ENCODE data around the gene PVALEF. TPM values are rescaled to one million over a fixed set of nuclear protein-coding genes. Genes with fewer than 3 reads are reported as not detected.

Gene PVALEF
- total RNA-seq, 2 experiments from 2014 or later: not detected

DNA sequence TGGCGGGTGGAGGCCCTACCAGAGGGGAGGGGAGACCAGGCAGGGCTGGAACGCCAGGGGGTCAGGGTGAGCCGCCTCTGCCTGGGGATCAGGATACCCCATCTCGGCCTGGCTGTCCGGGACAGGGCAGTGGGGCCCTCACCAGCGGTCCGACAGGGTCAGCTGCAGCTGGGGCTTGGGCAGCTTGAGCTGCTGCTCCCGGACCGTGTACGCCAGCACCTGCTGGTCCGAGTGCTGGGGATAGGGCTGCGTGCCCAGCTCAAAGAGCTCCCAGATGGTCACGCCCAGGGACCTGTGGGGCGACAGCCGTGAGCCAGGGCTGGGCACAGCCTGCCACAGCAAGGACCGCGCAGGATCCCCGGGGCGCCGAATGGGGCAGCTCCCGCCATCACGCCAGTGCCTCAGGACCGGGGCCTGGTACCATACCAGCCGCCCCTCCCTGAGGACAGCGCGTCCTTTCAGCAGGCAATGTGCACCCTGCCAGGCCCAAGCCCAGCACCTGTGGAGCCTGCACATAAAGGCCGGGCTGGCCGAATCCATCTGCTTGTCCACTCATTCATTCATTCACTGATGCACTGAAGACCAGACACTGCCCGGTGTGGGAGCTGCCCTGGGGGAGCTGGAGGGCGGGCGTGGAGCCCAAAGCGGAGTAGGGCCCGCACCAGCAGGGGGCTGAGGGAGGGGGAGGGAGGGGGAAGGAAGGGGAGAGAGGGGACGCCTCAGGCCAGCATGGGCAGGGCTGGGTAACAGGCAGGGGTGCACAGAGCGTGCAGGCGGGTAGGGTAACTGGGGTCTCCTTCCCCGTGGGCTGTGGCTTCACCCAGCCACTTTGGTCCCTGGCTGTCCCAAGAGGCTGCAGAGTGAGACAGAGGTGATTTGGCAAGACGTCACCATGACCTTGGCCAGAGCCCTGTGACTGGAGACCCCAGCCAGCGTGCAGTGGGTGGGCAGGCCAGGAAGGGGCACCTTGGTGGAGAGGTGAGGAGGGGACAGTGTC is 42.0 kb upstream of the PVALEF start:
- H3K9me3 Mint-ChIP-seq: no peaks in the 10 kb centered on the region
- H3K27me3 Mint-ChIP-seq: no peaks in the 10 kb centered on the region
- no peak overlapping the region for H3K27ac Mint-ChIP-seq
- POLR2A ChIA-PET: no interaction called here
- no peak for DNase-seq
- CTCF ChIA-PET: interaction anchor here (0.9 to 1.2 kb wide), 2 partner anchors 8 to 21 kb away, joined by 3 read pairs; no protein-coding TSS in a partner anchor
- H3K4me3 Mint-ChIP-seq: no peak overlapping the region
- no peaks in the 10 kb centered on the region for H3K4me1 Mint-ChIP-seq
- no peaks in the 10 kb centered on the region for H3K36me3 Mint-ChIP-seq (ENCODE audit: low read depth)

DNA sequence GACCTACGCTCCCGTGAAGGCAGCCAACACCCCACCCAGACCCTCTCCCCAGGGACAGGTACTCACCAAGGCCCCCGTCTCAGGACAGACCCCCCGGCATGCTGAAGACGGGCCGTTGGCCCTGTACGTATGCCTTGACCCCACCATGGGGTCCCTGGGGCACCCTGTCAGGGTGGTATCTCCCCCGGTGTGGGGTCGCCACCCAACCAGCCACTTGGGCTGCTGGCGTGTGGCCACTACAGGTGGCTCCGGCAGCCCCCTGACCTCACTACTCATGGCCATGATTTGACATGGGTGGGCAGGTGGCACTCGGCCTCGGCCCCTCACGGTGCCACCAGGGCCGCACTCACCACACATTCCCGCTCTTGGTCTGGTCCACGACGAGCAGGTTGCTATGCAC is 40.9 kb upstream of the PVALEF start:
- H3K36me3 Mint-ChIP-seq (ENCODE audit: low read depth): no peaks in the 10 kb centered on the region
- ChIA-PET POLR2A (no interaction called here), CTCF (no interaction called here)
- DNase-seq: no peak
- no peaks in the 10 kb centered on the region for H3K27me3 Mint-ChIP-seq
- H3K9me3 Mint-ChIP-seq: no peaks in the 10 kb centered on the region
- H3K27ac Mint-ChIP-seq: no peak overlapping the region
- H3K4me1 Mint-ChIP-seq: no peaks in the 10 kb centered on the region
- no peak overlapping the region for H3K4me3 Mint-ChIP-seq

DNA sequence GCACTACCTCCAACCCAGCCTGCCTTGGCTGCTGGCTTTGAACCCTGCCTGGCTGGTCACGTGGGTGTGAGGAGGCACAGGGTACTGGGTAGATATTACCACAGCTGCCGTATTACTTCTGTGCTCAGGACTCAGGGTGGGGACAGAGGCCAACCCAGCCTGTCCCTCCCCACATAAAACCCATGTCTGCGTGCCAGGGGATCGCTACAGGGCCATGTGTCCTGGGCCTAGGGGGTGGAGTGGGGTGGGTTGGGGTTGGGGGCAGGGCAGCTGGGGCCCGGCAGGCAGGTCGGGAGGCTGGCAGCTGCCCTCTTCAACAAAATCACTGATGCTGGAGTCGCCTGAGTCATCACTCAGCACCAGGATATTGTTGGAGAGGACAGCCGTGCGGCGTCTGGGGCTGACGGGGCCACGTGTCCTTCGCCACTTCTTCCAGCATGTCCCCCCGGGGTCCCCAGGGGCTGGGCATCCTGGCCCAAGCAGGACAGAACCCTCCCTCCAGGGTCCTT is 39.7 kb upstream of the PVALEF start:
- H3K4me1 Mint-ChIP-seq: no peaks in the 10 kb centered on the region
- H3K27ac Mint-ChIP-seq: no peak overlapping the region
- H3K27me3 Mint-ChIP-seq: no peaks in the 10 kb centered on the region
- DNase-seq: no peak
- no peaks in the 10 kb centered on the region for H3K9me3 Mint-ChIP-seq
- no peak overlapping the region for H3K4me3 Mint-ChIP-seq
- CTCF ChIA-PET: interaction anchor here (0.6 kb wide), 1 partner anchor 509 kb away, joined by 3 read pairs; no protein-coding TSS in a partner anchor
- no peaks in the 10 kb centered on the region for H3K36me3 Mint-ChIP-seq (ENCODE audit: low read depth)
- POLR2A ChIA-PET: no interaction called here

DNA sequence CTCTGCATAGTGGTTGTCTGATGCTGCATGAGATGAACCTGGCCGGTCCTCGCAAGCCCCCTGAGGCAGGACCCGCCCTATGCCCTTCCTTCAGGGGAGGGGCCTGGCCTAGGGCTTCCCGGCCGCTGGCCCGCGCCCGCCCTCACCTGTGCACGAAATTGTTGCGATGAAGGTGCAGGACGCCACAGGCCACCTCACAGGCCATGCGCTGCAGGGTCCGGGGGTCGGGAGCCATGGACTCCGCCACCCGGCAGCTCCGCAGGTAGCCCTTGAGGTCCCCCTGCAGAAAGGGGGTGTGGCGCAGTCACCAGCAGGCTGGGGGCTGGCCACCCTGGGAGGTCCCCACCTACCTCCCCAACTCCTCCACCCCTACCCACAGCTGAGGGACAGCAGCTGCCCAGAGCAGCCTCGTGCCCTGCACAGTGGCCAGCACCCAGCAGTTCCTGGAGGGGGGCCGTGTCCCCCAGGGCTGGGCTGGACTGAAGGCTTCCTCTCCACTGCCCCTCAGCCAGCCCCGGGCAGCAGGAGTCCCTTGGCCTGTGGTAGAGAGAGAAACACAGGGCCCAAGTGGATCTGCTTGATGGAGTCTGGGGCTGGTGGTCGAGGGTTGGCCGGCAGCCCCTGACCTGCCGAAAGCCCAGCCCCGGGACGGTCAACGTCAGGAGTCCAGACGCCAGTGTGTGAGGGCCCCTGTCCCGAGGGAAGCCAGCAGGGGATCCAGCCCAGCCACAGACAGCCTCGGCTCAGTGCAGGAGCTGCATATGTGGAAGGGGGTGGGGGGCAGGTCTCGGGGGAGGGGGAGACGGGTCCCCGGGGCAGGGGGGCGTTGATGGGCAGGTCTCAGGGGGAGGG is 38.8 kb upstream of the PVALEF start:
- Mint-ChIP-seq H3K9me3 (no peaks in the 10 kb centered on the region), H3K36me3 (ENCODE audit: low read depth) (no peaks in the 10 kb centered on the region), H3K27ac (no peak overlapping the region), H3K4me3 (no peak overlapping the region), H3K4me1 (no peaks in the 10 kb centered on the region), H3K27me3 (no peaks in the 10 kb centered on the region)
- no peak for DNase-seq
- ChIA-PET CTCF (no interaction called here), POLR2A (no interaction called here)

DNA sequence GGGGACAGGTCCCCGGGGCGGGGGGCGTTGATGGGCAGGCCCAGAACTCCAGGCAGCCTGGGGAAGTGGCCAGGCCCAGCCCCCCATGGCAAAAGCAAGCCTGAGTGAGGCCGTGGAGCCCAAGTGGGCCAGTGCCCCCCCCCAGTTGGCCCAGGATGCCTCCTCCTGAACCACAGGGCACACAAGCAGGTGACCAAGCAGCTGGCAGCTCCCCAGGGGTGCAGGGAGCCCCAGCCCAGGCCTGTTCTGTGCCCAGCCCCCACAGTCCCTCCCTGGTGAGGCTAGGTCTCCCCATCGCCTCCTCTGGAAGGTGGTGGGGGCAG is 38.2 kb upstream of the PVALEF start:
- no peak for DNase-seq
- H3K27me3 Mint-ChIP-seq: no peaks in the 10 kb centered on the region
- POLR2A ChIA-PET: no interaction called here
- no peak overlapping the region for H3K27ac Mint-ChIP-seq
- no peaks in the 10 kb centered on the region for H3K36me3 Mint-ChIP-seq (ENCODE audit: low read depth)
- no peak overlapping the region for H3K4me3 Mint-ChIP-seq
- H3K4me1 Mint-ChIP-seq: no peaks in the 10 kb centered on the region
- H3K9me3 Mint-ChIP-seq: no peaks in the 10 kb centered on the region
- CTCF ChIA-PET: no interaction called here

DNA sequence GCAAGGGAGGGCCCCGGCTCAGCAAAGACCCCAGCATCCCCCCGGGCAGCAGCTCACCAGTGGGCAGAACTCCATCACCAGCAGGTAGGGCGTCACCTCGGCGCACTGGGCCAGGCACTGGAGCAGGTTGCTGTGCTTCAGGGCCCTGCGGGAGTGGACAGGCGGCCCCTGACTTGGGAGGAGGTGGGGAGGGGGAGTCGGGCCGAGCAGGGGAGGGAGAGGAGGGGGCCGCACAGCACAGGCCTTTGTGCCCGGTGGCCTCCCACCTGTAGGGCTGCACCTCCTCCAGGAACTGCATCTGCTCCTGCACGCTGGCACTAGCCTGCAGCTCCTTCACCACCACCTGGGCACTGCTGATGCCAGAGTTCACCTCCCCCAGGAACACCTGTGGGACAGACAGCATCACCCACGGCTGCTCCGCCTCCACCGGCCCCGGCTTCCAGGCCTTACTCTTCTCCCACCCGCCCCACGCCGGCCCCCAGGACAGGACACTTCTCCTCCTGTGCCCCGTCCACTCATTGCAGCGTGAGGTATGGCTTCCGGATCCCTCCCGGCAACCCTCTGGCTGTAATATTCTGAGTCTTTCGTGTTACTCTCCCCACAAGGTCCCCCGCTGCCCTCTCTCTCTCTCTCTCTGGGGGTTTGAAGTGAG is 37.7 kb upstream of the PVALEF start:
- Mint-ChIP-seq H3K27ac (peak overlapping the region; percentile 19), H3K9me3 (no peaks in the 10 kb centered on the region), H3K4me1 (no peaks in the 10 kb centered on the region), H3K4me3 (no peak overlapping the region), H3K36me3 (ENCODE audit: low read depth) (no peaks in the 10 kb centered on the region), H3K27me3 (no peaks in the 10 kb centered on the region)
- ChIA-PET POLR2A (no interaction called here), CTCF (no interaction called here)
- no peak for DNase-seq

DNA sequence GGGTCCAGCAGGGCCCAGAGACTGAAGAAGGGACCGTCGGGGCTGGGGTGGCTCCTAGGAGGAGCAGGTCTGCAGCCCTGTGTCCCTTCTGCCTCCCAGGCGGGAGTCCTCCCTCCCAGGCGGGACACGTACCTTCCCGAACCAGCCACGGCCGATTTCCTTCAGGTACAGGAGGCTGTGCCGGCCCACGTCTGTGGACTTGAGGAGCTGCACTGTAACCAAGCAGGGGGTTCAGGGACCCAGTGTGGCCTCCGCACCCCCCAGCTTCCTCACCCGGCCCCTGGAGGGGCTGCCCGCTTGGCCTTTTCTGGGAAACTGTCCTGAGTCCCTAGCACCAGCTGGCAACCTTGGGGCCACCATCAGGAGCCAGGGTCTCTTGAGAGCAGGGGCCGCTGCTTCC is 37.0 kb upstream of the PVALEF start:
- no peaks in the 10 kb centered on the region for H3K4me1 Mint-ChIP-seq
- no peaks in the 10 kb centered on the region for H3K27me3 Mint-ChIP-seq
- DNase-seq: no peak
- H3K27ac Mint-ChIP-seq: no peak overlapping the region
- H3K4me3 Mint-ChIP-seq: no peak overlapping the region
- H3K9me3 Mint-ChIP-seq: no peaks in the 10 kb centered on the region
- CTCF ChIA-PET: interaction anchor here (0.5 kb wide), 1 partner anchor 1147 kb away, joined by 3 read pairs; no protein-coding TSS in a partner anchor
- POLR2A ChIA-PET: no interaction called here
- H3K36me3 Mint-ChIP-seq (ENCODE audit: low read depth): no peaks in the 10 kb centered on the region

DNA sequence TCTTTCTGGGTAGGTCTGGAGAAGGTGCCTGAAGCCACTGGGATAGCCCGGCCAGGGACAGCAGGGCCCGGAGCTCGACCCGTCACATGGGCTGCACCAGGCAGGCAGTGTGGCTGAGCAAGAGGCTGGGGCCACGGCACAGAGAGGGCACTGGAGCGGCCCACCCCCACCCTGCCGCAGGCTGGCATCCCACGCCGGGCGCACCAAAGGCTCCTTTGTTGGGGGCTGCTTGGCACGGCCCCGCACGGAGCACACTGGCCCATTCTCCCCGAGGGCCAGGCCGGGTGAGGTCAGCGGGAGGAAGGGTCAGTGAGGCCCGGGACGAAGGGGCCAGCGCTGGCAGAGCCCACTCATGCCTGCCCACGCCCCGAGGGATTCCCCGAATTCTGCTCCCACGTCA is 36.5 kb upstream of the PVALEF start:
- no peak overlapping the region for H3K4me3 Mint-ChIP-seq
- H3K27ac Mint-ChIP-seq: no peak overlapping the region
- no peaks in the 10 kb centered on the region for H3K36me3 Mint-ChIP-seq (ENCODE audit: low read depth)
- POLR2A ChIA-PET: no interaction called here
- no peaks in the 10 kb centered on the region for H3K27me3 Mint-ChIP-seq
- CTCF ChIA-PET: interaction anchor here (0.5 kb wide), 1 partner anchor 1147 kb away, joined by 3 read pairs; no protein-coding TSS in a partner anchor
- no peaks in the 10 kb centered on the region for H3K9me3 Mint-ChIP-seq
- no peaks in the 10 kb centered on the region for H3K4me1 Mint-ChIP-seq
- DNase-seq: no peak

DNA sequence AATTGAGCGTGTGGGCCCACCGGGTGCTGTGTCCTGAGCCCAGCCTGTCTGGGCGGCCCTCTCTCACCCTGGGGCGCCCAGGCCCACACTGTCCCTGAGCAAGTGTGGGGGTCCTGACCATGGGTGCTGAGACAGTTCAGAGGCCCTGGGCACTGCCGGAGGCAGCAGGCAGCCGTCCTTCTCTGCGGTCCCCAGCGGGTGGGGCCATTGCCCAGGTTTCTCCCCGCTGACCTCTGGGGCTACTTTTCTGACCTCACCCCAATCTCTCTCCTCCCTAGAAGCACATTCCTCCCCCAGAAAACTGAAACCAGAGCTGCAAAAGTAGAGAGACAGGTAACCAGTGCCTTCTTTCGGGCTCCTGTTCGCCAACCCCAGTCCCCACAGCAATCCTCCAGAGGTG is 36.0 kb upstream of the PVALEF start:
- Mint-ChIP-seq H3K9me3 (no peaks in the 10 kb centered on the region), H3K27ac (no peak overlapping the region), H3K4me3 (no peak overlapping the region), H3K4me1 (no peaks in the 10 kb centered on the region), H3K27me3 (no peaks in the 10 kb centered on the region), H3K36me3 (ENCODE audit: low read depth) (no peaks in the 10 kb centered on the region)
- no peak for DNase-seq
- ChIA-PET CTCF (no interaction called here), POLR2A (no interaction called here)

DNA sequence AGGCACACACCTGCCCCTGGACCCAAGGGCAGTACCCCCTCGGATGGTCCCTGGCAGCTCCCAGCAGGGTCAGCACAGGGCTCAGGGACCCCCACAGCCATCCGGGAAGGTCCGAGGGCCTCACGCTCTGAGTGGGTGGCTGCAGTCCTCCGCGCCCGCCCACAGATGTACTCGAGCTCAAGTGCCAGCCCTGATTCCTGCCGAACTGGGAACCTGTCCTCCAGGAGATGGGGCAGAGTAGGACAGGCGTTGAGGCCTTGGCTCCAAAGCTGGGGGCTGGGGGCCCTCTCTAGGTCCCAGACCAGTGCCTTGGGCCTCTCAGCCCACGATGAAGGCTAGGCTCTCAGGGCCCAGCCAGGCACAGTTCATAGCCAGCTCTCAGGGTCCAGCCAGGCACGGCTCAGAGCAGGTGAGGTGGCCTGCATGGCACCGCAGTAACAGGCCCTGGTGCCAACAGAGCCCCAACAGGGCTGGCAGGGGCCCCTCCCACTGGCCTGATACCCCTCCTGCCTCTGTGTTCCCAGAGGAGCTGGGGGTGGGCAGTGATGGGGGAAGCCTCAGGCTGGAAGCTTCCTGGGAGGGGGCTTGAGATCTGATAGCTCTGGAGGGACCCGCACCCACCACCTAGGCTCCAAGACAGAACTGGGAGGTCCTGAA is 35.5 kb upstream of the PVALEF start:
- no peaks in the 10 kb centered on the region for H3K9me3 Mint-ChIP-seq
- H3K27ac Mint-ChIP-seq: no peak overlapping the region
- no peak overlapping the region for H3K4me3 Mint-ChIP-seq
- DNase-seq: no peak
- no peaks in the 10 kb centered on the region for H3K36me3 Mint-ChIP-seq (ENCODE audit: low read depth)
- CTCF ChIA-PET: no interaction called here
- POLR2A ChIA-PET: no interaction called here
- H3K27me3 Mint-ChIP-seq: no peaks in the 10 kb centered on the region
- H3K4me1 Mint-ChIP-seq: no peaks in the 10 kb centered on the region

DNA sequence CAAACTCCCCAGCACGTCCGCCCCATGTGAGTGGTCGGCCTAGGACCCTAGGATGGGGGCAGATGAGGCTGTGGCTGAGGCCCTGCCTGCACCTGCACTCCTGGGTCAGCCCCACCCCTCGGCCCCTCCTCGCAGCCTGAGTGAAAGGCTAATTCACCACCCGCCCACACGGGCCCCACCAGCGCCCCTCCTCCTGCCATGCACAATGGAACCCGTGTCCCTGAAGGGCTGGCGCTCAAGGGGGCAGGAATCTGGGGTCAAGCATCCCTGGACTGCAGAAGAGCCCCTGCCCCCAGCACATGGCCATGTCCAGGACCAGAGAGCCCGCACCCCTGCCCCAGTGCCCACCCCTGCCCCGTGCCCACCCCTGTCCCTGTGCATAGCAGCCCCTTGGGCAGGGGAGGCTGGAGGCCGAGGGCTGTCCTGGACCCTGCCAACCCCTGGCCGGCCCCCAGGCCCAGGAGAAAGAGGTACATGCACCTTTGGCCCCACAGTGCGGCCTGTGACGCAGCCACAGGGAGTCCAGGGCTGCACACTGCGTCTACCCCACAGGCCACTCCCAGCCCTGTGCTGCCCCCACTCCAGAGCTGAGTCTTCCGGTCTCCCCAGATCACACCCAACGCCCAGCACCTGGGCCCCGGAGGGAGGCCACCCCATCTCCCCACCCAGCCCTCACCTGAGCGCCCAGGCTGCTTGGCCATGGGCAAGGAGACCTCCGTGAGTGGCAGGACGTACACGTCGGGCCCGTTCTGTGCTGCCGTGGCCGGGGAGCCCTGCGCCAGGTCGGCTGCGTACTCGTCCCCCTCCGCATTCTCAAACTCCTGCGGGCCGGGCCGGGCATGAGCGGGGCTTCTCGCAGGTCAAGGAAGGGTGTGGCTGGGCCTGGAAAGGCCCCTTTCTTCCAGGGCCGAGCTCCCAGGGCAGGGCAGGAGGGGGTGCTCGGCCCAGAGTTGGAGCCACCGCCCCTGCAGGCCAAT is 34.6 kb upstream of the PVALEF start:
- ChIA-PET POLR2A (no interaction called here), CTCF (interaction anchor here (1.0 kb wide), 2 partner anchors 8 to 11 kb away, joined by 3 read pairs; no protein-coding TSS in a partner anchor)
- no peak for DNase-seq
- H3K4me3 Mint-ChIP-seq: no peak overlapping the region
- H3K36me3 Mint-ChIP-seq (ENCODE audit: low read depth): no peaks in the 10 kb centered on the region
- H3K4me1 Mint-ChIP-seq: no peaks in the 10 kb centered on the region
- no peaks in the 10 kb centered on the region for H3K27me3 Mint-ChIP-seq
- H3K9me3 Mint-ChIP-seq: no peaks in the 10 kb centered on the region
- H3K27ac Mint-ChIP-seq: no peak overlapping the region

Measured in activated CD4-positive, alpha-beta T cell treated with anti-CD3 and anti-CD28 coated beads, Interleukin-2, amount 10 ng/mL, durations not matched to agents 7 days and 5 days (primary cell).